Hematopoietic multipotent progenitor cell treated with erythropoietin and hydrocortisone succinate and interleukin-3 and kit ligand, for 15 days (in vitro differentiated cells): ENCODE results near the gene SLC39A10.

ENCODE experiments used
- DNase-seq: peaks from one replicate; pipeline ENCODE4 v3.0.0-alpha.2; 2015; ENCODE audit warnings: low spot score

The SLC39A10 gene

GRCh38 chr2:195721042-195721441 lies 64.0 kb downstream of the SLC39A10 start:
- DNase-seq = no peak

GRCh38 chr2:195722075-195722474 lies 65.0 kb downstream of the SLC39A10 start:
- DNase-seq = no peak

- no peak for DNase-seq
Measured at GRCh38 chr2:195727106-195727505, 70.1 kb downstream of the SLC39A10 start.

- DNase-seq = no peak
Measured at GRCh38 chr2:195730912-195731311, 73.9 kb downstream of the SLC39A10 start.

GRCh38 chr2:195732574-195732973 lies 75.5 kb downstream of the SLC39A10 start:
- no peak for DNase-seq

GRCh38 chr2:195733831-195734230 lies 76.8 kb downstream of the SLC39A10 start:
- DNase-seq = no peak

- no peak for DNase-seq
Measured at GRCh38 chr2:195734395-195734794, 77.4 kb downstream of the SLC39A10 start.

- DNase-seq = no peak
Measured at GRCh38 chr2:195734931-195735330, 77.9 kb downstream of the SLC39A10 start.

- no peak for DNase-seq
Measured at GRCh38 chr2:195735347-195735746, 78.3 kb downstream of the SLC39A10 start.

GRCh38 chr2:195737511-195738325 lies 80.7 kb downstream of the SLC39A10 start:
- DNase-seq = no peak

- DNase-seq = no peak
Measured at GRCh38 chr2:195741191-195741590, 84.2 kb downstream of the SLC39A10 start.

GRCh38 chr2:195756218-195756942 lies 99.4 kb downstream of the SLC39A10 start:
- DNase-seq = no peak

- DNase-seq = no peak
Measured at GRCh38 chr2:195758846-195759245, 101.8 kb downstream of the SLC39A10 start.

GRCh38 chr2:195759877-195760276 lies 102.9 kb downstream of the SLC39A10 start:
- DNase-seq = no peak

GRCh38 chr2:195763866-195764265 lies 106.8 kb downstream of the SLC39A10 start:
- DNase-seq = no peak

- no peak for DNase-seq
Measured at GRCh38 chr2:195766691-195767090, 109.7 kb downstream of the SLC39A10 start.

- no peak for DNase-seq
Measured at GRCh38 chr2:195768431-195768830, 111.4 kb downstream of the SLC39A10 start.

- no peak for DNase-seq
Measured at GRCh38 chr2:195769975-195770374, 112.9 kb downstream of the SLC39A10 start.

- no peak for DNase-seq
Measured at GRCh38 chr2:195779491-195779890, 122.5 kb downstream of the SLC39A10 start.

GRCh38 chr2:195782156-195782555 lies 125.1 kb downstream of the SLC39A10 start:
- no peak for DNase-seq
